DOHH2 (cell line): ENCODE data around the gene TSKU.

Experiments used
- CTCF ChIP-seq: fragments of 200-600 bp; sonication (generic); IDR thresholded peaks from one replicate; pipeline ENCODE4 v1.5.1; 2014; ENCODE audit warnings: antibody characterized with exemption, mild to moderate bottlenecking, low read depth, low read length; ENCODE audit not compliant: poor library complexity, severe bottlenecking
- EZH2phosphoT487 ChIP-seq: fragments of 200-600 bp; sonication (generic); IDR thresholded peaks from 2 replicates; pipeline ENCODE4 v1.6.1; 2017; ENCODE audit warnings: borderline replicate concordance, mild to moderate bottlenecking, antibody characterized with exemption, low read length, moderate library complexity, mixed read lengths

- TF ChIP-seq CTCF: no peak
- no peak for TF ChIP-seq EZH2phosphoT487
Observed at GRCh38 chr11:76768088-76768908, 14.9 kb upstream of the TSKU start.
